GM23338 (cell line): ENCODE results near the gene CCDC24. TPM values are rescaled to one million over a fixed set of nuclear protein-coding genes. Genes with fewer than 3 reads are reported as not detected.

Experiments
- ATAC-seq: fragments of 200-7000 bp; cut with Tn5 transposase; 3 replicates; pipeline ENCODE4 v1.9.1; 2020
- DNase-seq: peaks from one replicate; pipeline ENCODE4 v3.0.0-alpha.2; 2015; ENCODE audit warnings: low spot score
- H2AFZ ChIP-seq: fragments of 200-600 bp; sonication (generic); 2 replicates; pipeline ENCODE4 v1.8.0; 2016; ENCODE audit warnings: antibody characterized with exemption, mild to moderate bottlenecking, moderate library complexity
- H3F3A ChIP-seq: fragments of 200-600 bp; sonication (generic); replicated peaks from 2 replicates; pipeline ENCODE4 v1.8.0; 2017; ENCODE audit warnings: antibody characterized with exemption, mixed run types, low read depth
- H3K27ac ChIP-seq: fragments of 200-600 bp; sonication (generic); 2 replicates; pipeline ENCODE4 v1.6.1; 2016; ENCODE audit warnings: low read depth
- H3K27me3 ChIP-seq: fragments of 200-600 bp; sonication (generic); 2 replicates; pipeline ENCODE4 v1.8.0; 2016; ENCODE audit warnings: mild to moderate bottlenecking, mixed run types, moderate library complexity; ENCODE audit not compliant: insufficient read depth
- H3K36me3 ChIP-seq: fragments of 200-600 bp; sonication (generic); 2 replicates; pipeline ENCODE4 v1.8.0; 2016; ENCODE audit warnings: mild to moderate bottlenecking; ENCODE audit not compliant: insufficient read depth
- H3K4me1 ChIP-seq: fragments of 200-600 bp; sonication (generic); 2 replicates; pipeline ENCODE4 v1.8.0; 2016; ENCODE audit warnings: mild to moderate bottlenecking, moderate library complexity; ENCODE audit not compliant: insufficient read depth
- H3K4me2 ChIP-seq: fragments of 200-600 bp; sonication (generic); 2 replicates; pipeline ENCODE4 v1.7.1; 2017; ENCODE audit warnings: mixed run types
- H3K4me3 ChIP-seq: fragments of 200-600 bp; sonication (generic); 2 replicates; pipeline ENCODE4 v1.6.1; 2016; ENCODE audit warnings: mixed run types
- H3K79me2 ChIP-seq: fragments of 200-600 bp; sonication (generic); replicated peaks from 2 replicates; pipeline ENCODE4 v1.8.0; 2017; ENCODE audit warnings: mild to moderate bottlenecking; ENCODE audit not compliant: insufficient read depth
- H3K9me2 ChIP-seq: fragments of 200-600 bp; sonication (generic); 2 replicates; pipeline ENCODE4 v1.8.0; 2017; ENCODE audit not compliant: insufficient read depth
- H4K20me1 ChIP-seq: fragments of 200-600 bp; sonication (generic); replicated peaks from 2 replicates; pipeline ENCODE4 v1.8.0; 2017; ENCODE audit warnings: mild to moderate bottlenecking; ENCODE audit not compliant: insufficient read depth
- H3K27ac Mint-ChIP-seq: 2 replicates; pipeline ENCODE4 v1.8.0; 2020; ENCODE audit warnings: inconsistent platforms, mild to moderate bottlenecking, moderate library complexity, mixed read lengths
- H3K27me3 Mint-ChIP-seq: 3 replicates; pipeline ENCODE4 v1.8.0; 2022; ENCODE audit warnings: low read depth, mild to moderate bottlenecking, moderate library complexity, mixed read lengths, inconsistent platforms; ENCODE audit not compliant: insufficient read depth, poor library complexity
- H3K36me3 Mint-ChIP-seq: 3 replicates; pipeline ENCODE4 v1.8.0; 2021; ENCODE audit warnings: low read depth, mild to moderate bottlenecking, inconsistent platforms, moderate library complexity, mixed read lengths
- H3K4me1 Mint-ChIP-seq: 3 replicates; pipeline ENCODE4 v1.8.0; 2020; ENCODE audit warnings: mild to moderate bottlenecking, inconsistent platforms, mixed read lengths
- H3K4me3 Mint-ChIP-seq: 3 replicates; pipeline ENCODE4 v1.8.0; 2021; ENCODE audit warnings: moderate library complexity, mild to moderate bottlenecking, inconsistent platforms, mixed read lengths
- H3K9me3 Mint-ChIP-seq: 3 replicates; pipeline ENCODE4 v1.8.0; 2020; ENCODE audit warnings: moderate library complexity, mild to moderate bottlenecking, inconsistent platforms, mixed read lengths
- CREB1 ChIP-seq: fragments of 250-450 bp; sonication (Bioruptor Pico); IDR thresholded peaks from 2 replicates; pipeline ENCODE4 v1.5.0; 2020; ENCODE audit warnings: low read depth, mild to moderate bottlenecking, moderate library complexity
- EZH2 ChIP-seq: fragments of 200-600 bp; sonication (generic); IDR thresholded peaks from one replicate; pipeline ENCODE4 v1.8.0; 2017; ENCODE audit warnings: antibody characterized with exemption, mild to moderate bottlenecking, low read depth; ENCODE audit not compliant: unreplicated experiment
- EZH2phosphoT487 ChIP-seq: fragments of 200-600 bp; sonication (generic); IDR thresholded peaks from one replicate; pipeline ENCODE4 v1.8.1; 2018; ENCODE audit warnings: antibody characterized with exemption; ENCODE audit not compliant: unreplicated experiment
- JUNB ChIP-seq: IDR thresholded peaks from one replicate; pipeline ENCODE4 v1.6.1; 2016; ENCODE audit warnings: antibody characterized with exemption; ENCODE audit not compliant: unreplicated experiment
- POLR2AphosphoS5 ChIP-seq: IDR thresholded peaks from 2 replicates; pipeline ENCODE4 v1.6.1; 2016; ENCODE audit warnings: antibody characterized with exemption, low read depth
- STAT1 ChIP-seq: IDR thresholded peaks from one replicate; pipeline ENCODE4 v1.6.1; 2016; ENCODE audit warnings: antibody characterized with exemption; ENCODE audit not compliant: unreplicated experiment
- ZNF114 ChIP-seq: fragments of 250-450 bp; sonication (Bioruptor Pico); IDR thresholded peaks from 2 replicates; pipeline ENCODE4 v1.5.0; 2020; ENCODE audit warnings: mild to moderate bottlenecking, moderate library complexity
- ZNF331 ChIP-seq: fragments of 250-450 bp; sonication (Bioruptor Pico); IDR thresholded peaks from 2 replicates; pipeline ENCODE4 v1.5.0; 2020; ENCODE audit warnings: low read depth, mild to moderate bottlenecking, moderate library complexity
- polyA plus RNA-seq: library from polyadenylated mRNA; unstranded; fragments of >200 nt; fragmentation: Nextera tagmentation; extraction: Ambion mirVana; gene quantifications from 2 replicates; pipeline ENCODE4 v1.2.1, GENCODE V29; 2016
- total RNA-seq: library from RNA; depleted of rRNA; stranded (reverse); fragments of >200 nt; shearing (Covaris generic); gene quantifications from 2 replicates; pipeline ENCODE4 v1.2.3, GENCODE V29; 2014
- TF ChIP-seq, protein P1 (sequence below): IDR thresholded peaks from one replicate; pipeline ENCODE4 v1.6.1; 2018; ENCODE audit warnings: antibody characterized with exemption; ENCODE audit not compliant: unreplicated experiment
- TF ChIP-seq, protein P2 (sequence below): fragments of 250-450 bp; sonication (Bioruptor Pico); IDR thresholded peaks from 2 replicates; pipeline ENCODE4 v1.5.0; 2020; ENCODE audit warnings: mild to moderate bottlenecking, moderate library complexity

Gene CCDC24
- total and polyA plus RNA-seq, 2 experiments from 2014 or later = 8.3 to 17.2 TPM

DNA sequence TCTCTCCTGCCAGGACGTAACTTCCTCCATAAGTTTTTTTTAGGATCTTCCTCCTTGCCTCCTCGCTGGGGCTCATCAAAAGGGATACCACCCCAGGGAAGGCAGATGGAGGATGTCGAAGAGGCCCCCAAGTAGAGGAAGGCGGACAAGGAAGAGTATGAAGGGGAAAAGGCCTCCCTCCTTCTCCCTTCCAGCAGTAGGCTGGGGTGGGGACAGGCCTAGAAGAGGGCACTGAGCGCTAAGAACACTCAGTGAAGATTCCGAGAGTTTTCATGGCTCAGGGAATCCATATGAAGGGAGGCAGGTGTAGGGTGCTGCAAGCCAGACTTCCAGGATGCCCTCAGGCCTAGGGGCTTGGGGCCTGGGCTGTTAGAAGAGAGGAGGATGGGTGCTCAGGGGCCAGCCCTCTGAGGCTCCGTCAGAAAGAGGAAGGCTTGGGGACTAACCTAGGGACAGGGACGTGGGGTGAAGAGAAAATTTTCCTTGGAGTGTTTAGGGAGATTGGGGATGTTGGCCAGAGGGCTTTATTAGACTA, 41.7 kb downstream of the CCDC24 start:
- H3K4me1 Mint-ChIP-seq = peaks cover 42% of the 10 kb centered on the region
- H3K4me2 ChIP-seq = peak overlapping the region; percentile 90
- no peak overlapping the region for H3K27ac ChIP-seq
- ATAC-seq (no peak), DNase-seq (no peak)
- H3K4me3 Mint-ChIP-seq = peak overlapping the region; percentile 94; the same call in 1 of the 3 replicates
- H2AFZ ChIP-seq = no peak overlapping the region
- H3F3A ChIP-seq = peaks cover 23% of the 10 kb centered on the region
- peaks cover 9% of the 10 kb centered on the region for H3K27me3 Mint-ChIP-seq
- TF ChIP-seq EZH2phosphoT487 = no peak
- TF ChIP-seq ZNF114 (CRISPR knock-in tag) = no peak
- no peak for TF ChIP-seq CREB1 (CRISPR knock-in tag)
- peak overlapping the region; percentile 95; the same call in 1 of the 2 replicates for H3K27ac Mint-ChIP-seq
- no peaks in the 10 kb centered on the region for H3K27me3 ChIP-seq
- H3K79me2 ChIP-seq = peaks cover 11% of the 10 kb centered on the region
- no peaks in the 10 kb centered on the region; the same call in 1 of the 2 replicates for H4K20me1 ChIP-seq
- peaks cover 14% of the 10 kb centered on the region for H3K36me3 Mint-ChIP-seq
- no peak overlapping the region for H3K4me3 ChIP-seq
- peaks cover 4% of the 10 kb centered on the region; the same call in 1 of the 3 replicates for H3K9me3 Mint-ChIP-seq
- no peaks in the 10 kb centered on the region; the same call in 1 of the 2 replicates for H3K36me3 ChIP-seq
- H3K9me2 ChIP-seq = no peaks in the 10 kb centered on the region
- H3K4me1 ChIP-seq = peaks cover 24% of the 10 kb centered on the region

DNA sequence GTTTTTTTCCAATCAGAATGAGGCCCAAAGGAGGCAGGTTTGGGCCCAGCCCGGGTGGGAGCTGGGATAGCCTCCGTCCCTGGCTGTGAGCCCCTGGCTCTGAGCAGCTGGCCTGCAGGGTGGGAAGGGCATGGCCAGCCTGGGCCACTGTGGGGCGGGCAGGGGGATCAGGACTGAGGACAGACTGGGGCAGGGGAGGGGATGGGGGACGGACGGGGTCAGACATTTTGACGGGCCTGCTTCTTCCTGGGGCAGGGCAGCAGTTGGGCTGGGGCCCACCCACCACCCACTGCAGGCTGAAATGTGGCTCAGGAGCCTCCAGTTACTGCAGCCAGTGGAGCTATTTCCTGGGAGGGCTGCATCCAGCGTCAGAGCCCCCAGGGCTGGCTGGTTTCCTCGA, 42.4 kb downstream of the CCDC24 start:
- Mint-ChIP-seq H3K27me3 (peaks cover 6% of the 10 kb centered on the region), H3K9me3 (peaks cover under 1% of the 10 kb centered on the region; the same call in 1 of the 3 replicates), H3K4me3 (no peak overlapping the region), H3K36me3 (peaks cover 7% of the 10 kb centered on the region), H3K27ac (no peak overlapping the region), H3K4me1 (peaks cover 37% of the 10 kb centered on the region)
- Histone ChIP-seq H3F3A (peaks cover 21% of the 10 kb centered on the region), H3K4me2 (peak overlapping the region; percentile 90; the same call in 1 of the 2 replicates), H2AFZ (no peak overlapping the region), H3K9me2 (no peaks in the 10 kb centered on the region), H3K36me3 (no peaks in the 10 kb centered on the region), H3K79me2 (peaks cover 5% of the 10 kb centered on the region), H3K4me1 (peaks cover 24% of the 10 kb centered on the region), H3K27me3 (no peaks in the 10 kb centered on the region), H4K20me1 (no peaks in the 10 kb centered on the region; the same call in 1 of the 2 replicates), H3K4me3 (no peak overlapping the region), H3K27ac (no peak overlapping the region)
- DNase-seq = no peak
- no peak for ATAC-seq
- TF ChIP-seq STAT1 (no peak), JUNB (no peak), POLR2AphosphoS5 (no peak), ZNF331 (no peak), EZH2 (no peak), EZH2phosphoT487 (no peak)
- TF ChIP-seq, protein P1, sequence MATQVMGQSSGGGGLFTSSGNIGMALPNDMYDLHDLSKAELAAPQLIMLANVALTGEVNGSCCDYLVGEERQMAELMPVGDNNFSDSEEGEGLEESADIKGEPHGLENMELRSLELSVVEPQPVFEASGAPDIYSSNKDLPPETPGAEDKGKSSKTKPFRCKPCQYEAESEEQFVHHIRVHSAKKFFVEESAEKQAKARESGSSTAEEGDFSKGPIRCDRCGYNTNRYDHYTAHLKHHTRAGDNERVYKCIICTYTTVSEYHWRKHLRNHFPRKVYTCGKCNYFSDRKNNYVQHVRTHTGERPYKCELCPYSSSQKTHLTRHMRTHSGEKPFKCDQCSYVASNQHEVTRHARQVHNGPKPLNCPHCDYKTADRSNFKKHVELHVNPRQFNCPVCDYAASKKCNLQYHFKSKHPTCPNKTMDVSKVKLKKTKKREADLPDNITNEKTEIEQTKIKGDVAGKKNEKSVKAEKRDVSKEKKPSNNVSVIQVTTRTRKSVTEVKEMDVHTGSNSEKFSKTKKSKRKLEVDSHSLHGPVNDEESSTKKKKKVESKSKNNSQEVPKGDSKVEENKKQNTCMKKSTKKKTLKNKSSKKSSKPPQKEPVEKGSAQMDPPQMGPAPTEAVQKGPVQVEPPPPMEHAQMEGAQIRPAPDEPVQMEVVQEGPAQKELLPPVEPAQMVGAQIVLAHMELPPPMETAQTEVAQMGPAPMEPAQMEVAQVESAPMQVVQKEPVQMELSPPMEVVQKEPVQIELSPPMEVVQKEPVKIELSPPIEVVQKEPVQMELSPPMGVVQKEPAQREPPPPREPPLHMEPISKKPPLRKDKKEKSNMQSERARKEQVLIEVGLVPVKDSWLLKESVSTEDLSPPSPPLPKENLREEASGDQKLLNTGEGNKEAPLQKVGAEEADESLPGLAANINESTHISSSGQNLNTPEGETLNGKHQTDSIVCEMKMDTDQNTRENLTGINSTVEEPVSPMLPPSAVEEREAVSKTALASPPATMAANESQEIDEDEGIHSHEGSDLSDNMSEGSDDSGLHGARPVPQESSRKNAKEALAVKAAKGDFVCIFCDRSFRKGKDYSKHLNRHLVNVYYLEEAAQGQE = no peak
- TF ChIP-seq, protein P2, sequence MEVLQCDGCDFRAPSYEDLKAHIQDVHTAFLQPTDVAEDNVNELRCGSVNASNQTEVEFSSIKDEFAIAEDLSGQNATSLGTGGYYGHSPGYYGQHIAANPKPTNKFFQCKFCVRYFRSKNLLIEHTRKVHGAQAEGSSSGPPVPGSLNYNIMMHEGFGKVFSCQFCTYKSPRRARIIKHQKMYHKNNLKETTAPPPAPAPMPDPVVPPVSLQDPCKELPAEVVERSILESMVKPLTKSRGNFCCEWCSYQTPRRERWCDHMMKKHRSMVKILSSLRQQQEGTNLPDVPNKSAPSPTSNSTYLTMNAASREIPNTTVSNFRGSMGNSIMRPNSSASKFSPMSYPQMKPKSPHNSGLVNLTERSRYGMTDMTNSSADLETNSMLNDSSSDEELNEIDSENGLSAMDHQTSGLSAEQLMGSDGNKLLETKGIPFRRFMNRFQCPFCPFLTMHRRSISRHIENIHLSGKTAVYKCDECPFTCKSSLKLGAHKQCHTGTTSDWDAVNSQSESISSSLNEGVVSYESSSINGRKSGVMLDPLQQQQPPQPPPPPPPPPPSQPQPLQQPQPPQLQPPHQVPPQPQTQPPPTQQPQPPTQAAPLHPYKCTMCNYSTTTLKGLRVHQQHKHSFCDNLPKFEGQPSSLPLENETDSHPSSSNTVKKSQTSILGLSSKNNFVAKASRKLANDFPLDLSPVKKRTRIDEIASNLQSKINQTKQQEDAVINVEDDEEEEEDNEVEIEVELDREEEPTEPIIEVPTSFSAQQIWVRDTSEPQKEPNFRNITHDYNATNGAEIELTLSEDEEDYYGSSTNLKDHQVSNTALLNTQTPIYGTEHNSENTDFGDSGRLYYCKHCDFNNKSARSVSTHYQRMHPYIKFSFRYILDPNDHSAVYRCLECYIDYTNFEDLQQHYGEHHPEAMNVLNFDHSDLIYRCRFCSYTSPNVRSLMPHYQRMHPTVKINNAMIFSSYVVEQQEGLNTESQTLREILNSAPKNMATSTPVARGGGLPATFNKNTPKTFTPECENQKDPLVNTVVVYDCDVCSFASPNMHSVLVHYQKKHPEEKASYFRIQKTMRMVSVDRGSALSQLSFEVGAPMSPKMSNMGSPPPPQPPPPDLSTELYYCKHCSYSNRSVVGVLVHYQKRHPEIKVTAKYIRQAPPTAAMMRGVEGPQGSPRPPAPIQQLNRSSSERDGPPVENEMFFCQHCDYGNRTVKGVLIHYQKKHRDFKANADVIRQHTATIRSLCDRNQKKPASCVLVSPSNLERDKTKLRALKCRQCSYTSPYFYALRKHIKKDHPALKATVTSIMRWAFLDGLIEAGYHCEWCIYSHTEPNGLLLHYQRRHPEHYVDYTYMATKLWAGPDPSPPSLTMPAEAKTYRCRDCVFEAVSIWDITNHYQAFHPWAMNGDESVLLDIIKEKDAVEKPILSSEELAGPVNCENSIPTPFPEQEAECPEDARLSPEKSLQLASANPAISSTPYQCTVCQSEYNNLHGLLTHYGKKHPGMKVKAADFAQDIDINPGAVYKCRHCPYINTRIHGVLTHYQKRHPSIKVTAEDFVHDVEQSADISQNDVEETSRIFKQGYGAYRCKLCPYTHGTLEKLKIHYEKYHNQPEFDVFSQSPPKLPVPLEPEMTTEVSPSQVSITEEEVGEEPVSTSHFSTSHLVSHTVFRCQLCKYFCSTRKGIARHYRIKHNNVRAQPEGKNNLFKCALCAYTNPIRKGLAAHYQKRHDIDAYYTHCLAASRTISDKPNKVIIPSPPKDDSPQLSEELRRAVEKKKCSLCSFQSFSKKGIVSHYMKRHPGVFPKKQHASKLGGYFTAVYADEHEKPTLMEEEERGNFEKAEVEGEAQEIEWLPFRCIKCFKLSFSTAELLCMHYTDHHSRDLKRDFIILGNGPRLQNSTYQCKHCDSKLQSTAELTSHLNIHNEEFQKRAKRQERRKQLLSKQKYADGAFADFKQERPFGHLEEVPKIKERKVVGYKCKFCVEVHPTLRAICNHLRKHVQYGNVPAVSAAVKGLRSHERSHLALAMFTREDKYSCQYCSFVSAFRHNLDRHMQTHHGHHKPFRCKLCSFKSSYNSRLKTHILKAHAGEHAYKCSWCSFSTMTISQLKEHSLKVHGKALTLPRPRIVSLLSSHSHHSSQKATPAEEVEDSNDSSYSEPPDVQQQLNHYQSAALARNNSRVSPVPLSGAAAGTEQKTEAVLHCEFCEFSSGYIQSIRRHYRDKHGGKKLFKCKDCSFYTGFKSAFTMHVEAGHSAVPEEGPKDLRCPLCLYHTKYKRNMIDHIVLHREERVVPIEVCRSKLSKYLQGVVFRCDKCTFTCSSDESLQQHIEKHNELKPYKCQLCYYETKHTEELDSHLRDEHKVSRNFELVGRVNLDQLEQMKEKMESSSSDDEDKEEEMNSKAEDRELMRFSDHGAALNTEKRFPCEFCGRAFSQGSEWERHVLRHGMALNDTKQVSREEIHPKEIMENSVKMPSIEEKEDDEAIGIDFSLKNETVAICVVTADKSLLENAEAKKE (CRISPR knock-in tag) = no peak
